H9 (cell line): ENCODE measurements around the gene DTX4. TPM values are rescaled to one million over a fixed set of nuclear protein-coding genes. Genes with fewer than 3 reads are reported as not detected.
A peak's percentile ranks its signal among the peaks of the same experiment; 100 is the strongest.

ENCODE experiments used
- DNase-seq: peaks from one replicate; pipeline ENCODE4 v3.0.0-alpha.2; 2017
- H2AFZ ChIP-seq: one replicate; pipeline ENCODE4 v1.6.1; 2013; ENCODE audit warnings: mild to moderate bottlenecking, low read length, control low read depth, moderate library complexity
- H2AK5ac ChIP-seq: 2 replicates; pipeline ENCODE4 v1.6.1; 2013; ENCODE audit warnings: low read length, control low read depth, mixed read lengths; ENCODE audit not compliant: insufficient read length
- H2BK120ac ChIP-seq: one replicate; pipeline ENCODE4 v1.6.1; 2013; ENCODE audit warnings: low read depth, mild to moderate bottlenecking, low read length, control low read depth, inconsistent platforms; ENCODE audit not compliant: poor library complexity, severe bottlenecking
- H2BK12ac ChIP-seq: 2 replicates; pipeline ENCODE4 v1.6.1; 2013; ENCODE audit warnings: low read length, control low read depth, mixed read lengths, low read depth; ENCODE audit not compliant: insufficient read length
- H2BK15ac ChIP-seq: 2 replicates; pipeline ENCODE4 v1.6.1; 2013; ENCODE audit warnings: low read depth, low read length, control low read depth
- H2BK20ac ChIP-seq: one replicate; pipeline ENCODE4 v1.6.1; 2013; ENCODE audit warnings: low read depth, mild to moderate bottlenecking, low read length, control low read depth, inconsistent platforms; ENCODE audit not compliant: poor library complexity, severe bottlenecking
- H2BK5ac ChIP-seq: 2 replicates; pipeline ENCODE4 v1.6.1; 2013; ENCODE audit warnings: low read length, control low read depth, mixed read lengths; ENCODE audit not compliant: insufficient read length
- H3K14ac ChIP-seq: 2 replicates; pipeline ENCODE4 v1.6.1; 2013; ENCODE audit warnings: low read length, control low read depth; ENCODE audit not compliant: insufficient read depth
- H3K18ac ChIP-seq: 2 replicates; pipeline ENCODE4 v1.6.1; 2013; ENCODE audit warnings: low read depth, mild to moderate bottlenecking, mixed read lengths, low read length, control low read depth; ENCODE audit not compliant: insufficient read length
- H3K23ac ChIP-seq: 2 replicates; pipeline ENCODE4 v1.6.1; 2013; ENCODE audit warnings: low read length, control low read depth, mixed read lengths, low read depth; ENCODE audit not compliant: insufficient read length
- H3K23me2 ChIP-seq: 2 replicates; pipeline ENCODE4 v1.6.1; 2013; ENCODE audit warnings: low read depth, mild to moderate bottlenecking, mixed read lengths, low read length, control low read depth; ENCODE audit not compliant: insufficient read length, poor library complexity, severe bottlenecking
- H3K27ac ChIP-seq: 2 replicates; pipeline ENCODE4 v1.5.1; 2013; ENCODE audit warnings: low read length, control low read depth, mixed read lengths, low read depth; ENCODE audit not compliant: insufficient read length
- H3K27me3 ChIP-seq: 2 replicates; pipeline ENCODE4 v1.6.1; 2013; ENCODE audit warnings: low read length, control low read depth, inconsistent platforms; ENCODE audit not compliant: insufficient read depth
- H3K4ac ChIP-seq: 2 replicates; pipeline ENCODE4 v1.6.1; 2013; ENCODE audit warnings: low read depth, mild to moderate bottlenecking, control low read depth, inconsistent platforms, low read length, moderate library complexity
- H3K4me1 ChIP-seq: 2 replicates; pipeline ENCODE4 v1.6.1; 2013; ENCODE audit warnings: low read length, control low read depth, inconsistent platforms; ENCODE audit not compliant: insufficient read depth
- H3K4me2 ChIP-seq: 2 replicates; pipeline ENCODE4 v1.6.1; 2013; ENCODE audit warnings: low read length, control low read depth, mixed read lengths; ENCODE audit not compliant: insufficient read length, insufficient read depth
- H3K56ac ChIP-seq: 2 replicates; pipeline ENCODE4 v1.6.1; 2013; ENCODE audit warnings: low read depth, mild to moderate bottlenecking, mixed read lengths, low read length, control low read depth; ENCODE audit not compliant: insufficient read length
- H3K79me1 ChIP-seq: 2 replicates; pipeline ENCODE4 v1.6.1; 2013; ENCODE audit warnings: low read depth, mild to moderate bottlenecking, moderate library complexity, low read length, control low read depth, inconsistent platforms; ENCODE audit not compliant: insufficient read depth, poor library complexity, severe bottlenecking
- H3K79me2 ChIP-seq: 2 replicates; pipeline ENCODE4 v1.6.1; 2013; ENCODE audit warnings: low read length, control low read depth, inconsistent platforms; ENCODE audit not compliant: insufficient read depth
- H3K9ac ChIP-seq: 2 replicates; pipeline ENCODE4 v1.6.1; 2013; ENCODE audit warnings: low read length, control low read depth, mixed read lengths; ENCODE audit not compliant: insufficient read length; ENCODE audit errors: extremely low read depth
- H3K9me3 ChIP-seq: one replicate; pipeline ENCODE4 v1.6.1; 2013; ENCODE audit warnings: low read depth, low read length, inconsistent platforms; ENCODE audit not compliant: control insufficient read depth
- H3T11ph ChIP-seq: one replicate; pipeline ENCODE4 v1.6.1; 2013; ENCODE audit warnings: mild to moderate bottlenecking, low read length, control low read depth, inconsistent platforms
- H4K20me1 ChIP-seq: one replicate; pipeline ENCODE4 v1.6.1; 2013; ENCODE audit not compliant: control insufficient read depth, insufficient read length, insufficient read depth
- H4K5ac ChIP-seq: 2 replicates; pipeline ENCODE4 v1.6.1; 2013; ENCODE audit warnings: low read depth, mild to moderate bottlenecking, mixed read lengths, low read length, control low read depth; ENCODE audit not compliant: insufficient read length
- H4K8ac ChIP-seq: replicated peaks from 2 replicates; pipeline ENCODE4 v1.6.1; 2013; ENCODE audit warnings: low read length, control low read depth, mixed read lengths, low read depth; ENCODE audit not compliant: insufficient read length
- H4K91ac ChIP-seq: 2 replicates; pipeline ENCODE4 v1.6.1; 2013; ENCODE audit warnings: low read depth, mild to moderate bottlenecking, moderate library complexity, mixed read lengths, low read length, control low read depth; ENCODE audit not compliant: insufficient read length
- H3K27ac Mint-ChIP-seq, 3 experiments: 2 replicates in 2 of 3; 3 replicates in 1 of 3; pipeline ENCODE4 v1.8.0; 2020 to 2021; ENCODE audit warnings: mixed read lengths in 3 of 3, mild to moderate bottlenecking in 1 of 3, moderate library complexity in 1 of 3
- H3K27me3 Mint-ChIP-seq: 2 replicates; pipeline ENCODE4 v1.8.0; 2021; ENCODE audit warnings: low read depth, mild to moderate bottlenecking, moderate library complexity, mixed read lengths
- H3K36me3 Mint-ChIP-seq, 3 experiments: 2 replicates in 2 of 3; 3 replicates in 1 of 3; pipeline ENCODE4 v1.8.0; 2020 to 2021; ENCODE audit warnings: low read depth in 3 of 3, mixed read lengths in 3 of 3; ENCODE audit not compliant: insufficient read depth in 1 of 3
- H3K4me1 Mint-ChIP-seq, 2 experiments: 2 replicates each; pipeline ENCODE4 v1.8.0; 2020; ENCODE audit warnings: mixed read lengths in 2 of 2
- H3K4me3 Mint-ChIP-seq, 2 experiments: 2 replicates in 1 of 2; 3 replicates in 1 of 2; pipeline ENCODE4 v1.8.0; 2020 to 2021; ENCODE audit warnings: mild to moderate bottlenecking in 2 of 2, mixed read lengths in 2 of 2, moderate library complexity in 1 of 2
- H3K9me3 Mint-ChIP-seq, 2 experiments: 2 replicates in 1 of 2; 3 replicates in 1 of 2; pipeline ENCODE4 v1.8.0; 2020; ENCODE audit warnings: mild to moderate bottlenecking in 2 of 2, mixed read lengths in 2 of 2, moderate library complexity in 1 of 2
- CTCF ChIP-seq: fragments of 200-600 bp; sonication (generic); conservative IDR thresholded peaks from 3 replicates; pipeline ENCODE4 v1.8.0; 2021; ENCODE audit warnings: antibody characterized with exemption, mild to moderate bottlenecking
- WGBS: extraction: QIAGEN DNeasy Blood & Tissue Kit; methylation state at CpG from one replicate; pipeline ENCODE4 v1.1.7; 2013; ENCODE audit warnings: missing lambda C conversion rate, low lambda C conversion rate, mixed read lengths; ENCODE audit not compliant: insufficient read length; ENCODE audit errors: extremely low coverage; 5-methylcytosine and 5-hydroxymethylcytosine counted together
- total RNA-seq: library from RNA; stranded (reverse); gene quantifications from 2 replicates; pipeline ENCODE4 v1.2.1, GENCODE V29; 2021

Gene DTX4
- total RNA-seq, 1 experiment from 2014 or later = 13.0 TPM

GRCh38 chr11:59201353-59201752, 29.4 kb downstream of the DTX4 start:
- Histone ChIP-seq H3K14ac (no peak overlapping the region), H3K27ac (no peak overlapping the region), H2BK5ac (no peak overlapping the region), H3K4ac (no peak overlapping the region), H3K79me1 (no peaks in the 10 kb centered on the region), H3K9ac (no peak overlapping the region), H2BK12ac (no peak overlapping the region), H3K4me2 (no peak overlapping the region), H2BK120ac (no peak overlapping the region), H3K4me1 (no peaks in the 10 kb centered on the region), H4K91ac (no peak overlapping the region), H2AFZ (no peak overlapping the region), H4K20me1 (no peaks in the 10 kb centered on the region), H4K5ac (no peak overlapping the region), H4K8ac (no peak overlapping the region), H2BK15ac (no peak overlapping the region), H2AK5ac (no peak overlapping the region), H3K18ac (no peak overlapping the region), H3K23ac (no peak overlapping the region), H3K9me3 (peaks cover 4% of the 10 kb centered on the region), H3K27me3 (no peaks in the 10 kb centered on the region), H3K79me2 (no peaks in the 10 kb centered on the region; the same call in 1 of the 2 replicates), H3T11ph (no peak overlapping the region), H3K23me2 (no peaks in the 10 kb centered on the region), H2BK20ac (no peak overlapping the region), H3K56ac (no peak overlapping the region)
- H3K27me3 Mint-ChIP-seq = no peaks in the 10 kb centered on the region
- no peak overlapping the region for H3K4me3 Mint-ChIP-seq
- H3K4me1 Mint-ChIP-seq = peaks cover 2 to 3% of the 10 kb centered on the region in 2 experiments; a peak in 2 of 4 replicates
- no CpG with 5 or more reads among the region's 3 CpGs for WGBS
- TF ChIP-seq CTCF = peak; percentile 65
- H3K27ac Mint-ChIP-seq = peak overlapping the region in 1 of 3 experiments; percentile 53; a peak in 3 of 7 replicates
- H3K9me3 Mint-ChIP-seq = no peaks in the 10 kb centered on the region
- DNase-seq = peak; percentile 45
- H3K36me3 Mint-ChIP-seq = peaks cover 32 to 62% (median 35%) of the 10 kb centered on the region in 3 experiments; a peak in 6 of 7 replicates
